Measurements from ENCODE around the gene QDPR.

DNA sequence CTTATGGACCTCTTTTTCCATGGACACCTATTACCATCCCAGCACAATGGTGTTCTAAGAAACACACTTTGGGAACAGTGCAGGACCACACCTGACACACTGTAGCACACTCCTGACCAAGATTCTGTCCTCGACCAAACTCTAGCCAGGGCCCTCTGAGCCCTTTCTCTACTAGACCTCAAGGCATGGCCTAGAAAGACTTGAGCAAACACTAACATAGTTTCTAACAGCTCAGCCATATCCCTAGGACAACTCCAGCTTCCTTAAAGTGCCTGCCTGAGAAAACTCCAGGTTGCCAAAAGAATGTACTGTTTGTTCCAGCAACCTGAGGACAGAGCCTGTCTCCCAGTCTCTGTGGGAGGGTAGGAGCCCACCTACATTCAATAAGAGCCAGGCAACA lies 48.3 kb downstream of the QDPR start:
- no peak for TF ChIP-seq POLR2AphosphoS5 (IDR thresholded peaks at IDR 0.05; ENCODE audit: borderline replicate concordance, low read depth, low read length)
- TF ChIP-seq EZH2 (IDR thresholded peaks at IDR 0.05) = no peak
- TF ChIP-seq FOXP2 (optimal IDR thresholded peaks at IDR 0.05; ENCODE audit: control extremely low read depth, extremely low read length, insufficient read depth) = no peak

Data from SK-N-MC (cell line).